Occipital lobe (tissue), 2 donors: ENCODE results near the gene ITGB2. TPM values are rescaled to one million over a fixed set of nuclear protein-coding genes. Genes with fewer than 3 reads are reported as not detected.
A peak's percentile ranks its signal among the peaks of the same experiment; 100 is the strongest.

Experiments
- DNase-seq: peaks from one replicate; lab custom pipeline; 2025; lab: John Stamatoyannopoulos, UW
- total RNA-seq: library from RNA; depleted of rRNA; stranded (reverse); fragments of >200 nt; gene quantifications from one replicate; pipeline ENCODE4 v1.2.3, GENCODE V29; 2014

ITGB2 gene
- total RNA-seq, 1 donor from 2014 or later: 9.2 TPM

DNA sequence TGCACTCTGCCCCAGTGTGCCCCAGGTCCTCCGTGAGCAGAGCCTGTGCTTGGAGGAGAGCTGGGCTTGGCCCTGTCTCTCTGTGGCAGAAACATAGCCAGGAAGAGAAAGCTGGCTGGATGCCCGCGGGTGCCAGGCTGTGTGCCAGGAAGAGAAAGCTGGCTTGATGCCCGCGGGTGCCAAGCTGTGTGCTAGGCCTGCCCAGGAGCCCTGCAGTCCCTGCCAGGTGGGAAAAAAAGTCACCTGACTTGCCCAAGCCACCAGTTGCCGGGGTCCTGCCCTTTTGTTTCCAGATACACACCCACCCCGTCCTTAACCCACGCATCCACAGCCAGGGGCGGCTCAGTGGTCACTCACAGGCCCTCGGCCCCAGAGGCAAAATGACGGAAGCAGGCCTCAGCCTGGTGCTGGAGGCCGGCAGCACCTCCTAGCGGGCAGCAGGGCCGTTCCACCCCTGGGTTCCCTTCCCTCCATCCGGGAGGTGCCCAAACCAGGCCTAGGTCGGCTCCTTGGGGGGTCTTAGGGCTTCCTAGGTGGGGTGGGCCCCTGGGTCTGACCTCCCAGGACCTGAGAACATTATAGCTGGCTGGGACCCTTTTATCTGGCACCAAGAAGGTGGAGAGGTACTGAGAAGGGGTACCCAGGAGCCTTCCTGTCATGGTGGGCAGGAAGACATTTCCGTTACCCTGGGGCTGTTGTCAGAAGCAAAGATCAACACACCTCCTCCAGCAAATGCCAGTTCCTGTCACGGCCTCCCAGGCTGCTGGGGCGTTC lies 9.1 kb downstream of the ITGB2 start:
- peak; percentile 33 for DNase-seq

GRCh38 chr21:44911068-44911383 lies 9.7 kb downstream of the ITGB2 start:
- no peak for DNase-seq

GRCh38 chr21:44910229-44911067 lies 10.3 kb downstream of the ITGB2 start:
- DNase-seq: no peak

DNA sequence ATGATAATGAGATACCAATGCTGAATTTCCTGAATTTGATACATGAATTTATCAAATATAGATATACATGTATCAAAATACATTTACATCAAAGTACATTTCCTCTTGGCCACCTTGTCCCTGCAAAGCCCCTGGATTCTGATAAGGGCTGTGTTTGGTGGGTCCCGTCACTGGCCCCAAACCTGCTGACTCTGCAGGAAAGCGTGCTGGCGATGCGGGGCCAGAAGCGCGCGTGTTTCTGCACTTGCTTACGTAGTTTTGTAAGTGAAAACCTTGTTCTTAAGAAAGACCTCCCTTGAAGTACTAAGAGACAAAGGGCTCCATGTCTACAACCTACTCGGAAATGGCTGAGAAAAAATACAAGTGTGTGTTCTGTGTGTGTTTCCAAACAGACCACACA lies 11.0 kb downstream of the ITGB2 start:
- DNase-seq: no peak

- DNase-seq: no peak
These were observed 11.8 kb downstream of the ITGB2 start for GRCh38 chr21:44908908-44909307.

DNA sequence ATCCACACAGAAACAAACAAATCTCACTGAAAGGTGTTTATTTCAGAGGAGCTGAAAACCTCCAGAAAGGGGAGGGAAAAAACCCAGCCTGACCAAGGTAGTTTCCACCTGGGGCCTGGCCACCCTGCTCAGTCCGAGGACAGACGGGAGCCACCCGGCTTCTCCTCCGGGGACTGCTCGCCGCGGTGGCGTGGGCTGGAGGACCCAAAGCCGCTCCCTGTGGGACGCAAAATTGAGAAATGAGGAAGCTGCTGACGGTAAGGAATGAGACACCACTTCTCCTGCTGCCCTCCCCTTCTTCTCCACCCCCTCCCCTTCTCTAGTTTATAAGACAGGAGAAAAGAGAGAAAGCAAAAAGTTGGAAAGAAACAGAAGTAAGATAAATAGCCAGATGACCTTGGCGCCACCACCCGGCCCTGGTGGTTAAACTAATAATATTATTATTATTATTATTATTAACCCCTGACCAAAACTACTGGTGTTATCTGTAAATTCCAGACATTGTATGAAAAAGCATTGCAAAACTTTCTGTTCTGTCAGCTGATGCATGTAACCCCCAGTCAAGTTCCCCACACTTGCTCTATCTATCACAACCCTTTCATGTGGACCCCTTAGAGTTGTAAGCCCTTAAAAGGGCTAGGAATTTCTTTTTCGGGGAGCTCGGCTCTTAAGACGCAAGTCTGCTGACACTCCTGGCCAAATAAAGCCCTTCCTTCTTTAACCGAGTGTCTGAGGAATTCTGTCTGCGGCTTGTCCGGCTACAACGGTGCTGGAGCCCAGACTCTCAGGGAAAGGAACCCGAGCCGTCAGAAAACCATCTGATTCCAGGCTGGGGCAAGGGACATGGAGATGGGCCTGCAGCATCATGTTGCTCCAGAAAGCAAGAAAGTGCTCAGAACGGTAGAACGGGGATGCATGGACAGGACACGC lies 12.5 kb downstream of the ITGB2 start:
- no peak for DNase-seq

DNA sequence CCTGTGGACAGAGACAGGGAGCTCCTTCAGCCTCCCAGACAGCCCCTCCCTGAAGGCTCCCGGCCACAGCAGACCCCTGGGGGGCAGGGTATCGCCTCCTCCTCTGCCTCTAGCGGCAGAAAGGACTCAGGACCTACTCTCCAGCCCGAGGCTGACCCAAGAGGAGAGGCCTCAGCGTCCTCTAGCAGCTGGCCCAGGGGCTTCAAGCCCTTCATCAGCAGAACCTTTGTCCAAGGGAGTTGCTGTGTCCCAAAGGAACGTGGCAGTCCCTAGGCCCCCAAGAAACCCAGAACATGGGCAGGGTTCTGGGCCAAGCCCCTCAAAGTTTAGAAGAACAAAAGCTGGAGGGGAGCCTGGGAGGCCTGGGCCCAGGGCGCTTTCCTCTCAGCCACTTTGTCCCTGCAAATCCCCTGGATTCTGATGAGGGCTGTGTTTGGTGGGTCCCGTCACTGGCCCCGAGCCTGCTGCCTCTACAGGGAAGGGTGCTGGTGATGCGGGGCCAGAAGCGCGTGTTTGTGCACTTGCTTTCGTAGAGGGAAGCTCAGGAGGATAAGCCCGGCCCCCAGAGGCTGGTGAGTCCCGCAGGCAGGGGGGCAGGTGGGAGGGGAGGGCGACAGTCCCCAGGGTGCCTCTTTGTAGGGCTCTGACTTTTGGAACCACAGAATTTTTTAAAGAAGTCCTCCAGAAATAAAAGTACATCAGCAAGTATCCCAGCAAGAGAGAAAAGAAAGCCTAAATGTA lies 13.3 kb downstream of the ITGB2 start:
- no peak for DNase-seq

DNA sequence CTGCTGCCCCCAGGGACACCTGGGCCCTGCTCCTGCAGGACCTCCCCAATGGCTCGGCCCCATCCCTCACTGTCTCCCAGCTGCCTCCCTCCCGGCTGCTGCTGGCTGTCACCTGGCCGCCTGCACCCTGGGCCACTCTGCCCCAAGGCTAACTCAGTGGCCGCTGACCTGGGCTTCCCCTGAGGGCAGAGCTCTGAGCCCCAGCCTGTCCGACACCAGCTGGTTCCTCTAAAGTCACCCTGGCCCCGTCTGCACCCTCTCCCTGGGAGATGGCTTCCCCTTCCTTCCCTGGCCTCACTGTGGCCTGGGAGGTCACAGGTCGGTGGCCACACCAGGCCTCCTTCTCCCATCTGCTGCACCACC lies 15.0 kb downstream of the ITGB2 start:
- no peak for DNase-seq

- no peak for DNase-seq
These were observed 15.5 kb downstream of the ITGB2 start for GRCh38 chr21:44905016-44905727.

GRCh38 chr21:44904141-44904923 lies 16.4 kb downstream of the ITGB2 start:
- no peak for DNase-seq

GRCh38 chr21:44903689-44904088 lies 17.0 kb downstream of the ITGB2 start:
- DNase-seq: no peak

- no peak for DNase-seq
These were observed 17.5 kb downstream of the ITGB2 start for GRCh38 chr21:44903050-44903685.

- no peak for DNase-seq
These were observed 18.2 kb downstream of the ITGB2 start for GRCh38 chr21:44902268-44903049.

DNA sequence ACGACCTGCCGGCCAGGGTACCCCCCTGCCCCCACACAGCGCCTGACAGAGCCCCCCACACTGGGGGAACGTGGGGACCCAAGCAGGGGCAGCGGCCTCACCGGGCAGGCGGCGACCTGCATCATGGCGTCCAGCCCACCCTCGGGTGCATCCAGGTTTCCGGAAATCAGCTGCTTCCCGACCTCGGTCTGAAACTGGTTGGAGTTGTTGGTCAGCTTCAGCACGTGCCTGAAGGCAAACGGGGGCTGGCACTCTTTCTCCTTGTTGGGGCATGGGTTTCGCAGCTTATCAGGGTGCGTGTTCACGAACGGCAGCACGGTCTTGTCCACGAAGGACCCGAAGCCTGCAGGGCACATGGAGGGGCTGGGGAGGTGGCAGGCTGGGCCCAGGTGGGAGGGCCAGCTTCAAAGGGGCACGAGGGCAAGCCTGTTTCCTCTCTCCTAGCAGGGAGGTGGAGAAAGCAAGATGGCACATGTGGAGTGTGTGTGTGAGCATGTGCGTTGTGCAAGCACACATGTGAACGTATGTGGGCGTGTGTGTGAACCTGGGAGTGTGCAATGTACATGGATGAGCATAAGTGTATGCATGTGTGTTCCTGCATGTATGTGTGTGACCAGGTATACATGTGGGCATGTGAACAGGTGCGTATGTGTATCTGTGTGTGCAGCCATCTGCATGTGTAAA lies 19.2 kb downstream of the ITGB2 start:
- DNase-seq: no peak

GRCh38 chr21:44900559-44901251 lies 20.0 kb downstream of the ITGB2 start:
- DNase-seq: no peak

- no peak for DNase-seq
These were observed 20.7 kb downstream of the ITGB2 start for GRCh38 chr21:44899768-44900558.
